T47D (cell line): ENCODE data around the gene H2BW1.
"Not testable (repeated sequence)": the region's sequence is repeated elsewhere in the genome, so short reads cannot be mapped to it uniquely, and the experiment has no call there.

ENCODE experiments used
- DNase-seq, 2 experiments: peaks; one replicate each; pipeline versions ENCODE4 v3.0.0 to v3.0.0-alpha.2; 2011 to 2012; ENCODE audit warnings: low read depth in 1 of 2, low spot score in 1 of 2
- JUND ChIP-seq: IDR thresholded peaks from 2 replicates; pipeline ENCODE4 v1.6.1; 2012; ENCODE audit warnings: low read depth
- in situ Hi-C: cut with HindIII; loops from 2 replicates; pipeline ENCODE4 v1.10.0; 2016; ENCODE audit warnings: low sequenced_read_pairs, low pct_unique_long_range_greater_than_20kb

Gene H2BW1, protein sequence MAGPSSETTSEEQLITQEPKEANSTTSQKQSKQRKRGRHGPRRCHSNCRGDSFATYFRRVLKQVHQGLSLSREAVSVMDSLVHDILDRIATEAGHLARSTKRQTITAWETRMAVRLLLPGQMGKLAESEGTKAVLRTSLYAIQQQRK

DNA sequence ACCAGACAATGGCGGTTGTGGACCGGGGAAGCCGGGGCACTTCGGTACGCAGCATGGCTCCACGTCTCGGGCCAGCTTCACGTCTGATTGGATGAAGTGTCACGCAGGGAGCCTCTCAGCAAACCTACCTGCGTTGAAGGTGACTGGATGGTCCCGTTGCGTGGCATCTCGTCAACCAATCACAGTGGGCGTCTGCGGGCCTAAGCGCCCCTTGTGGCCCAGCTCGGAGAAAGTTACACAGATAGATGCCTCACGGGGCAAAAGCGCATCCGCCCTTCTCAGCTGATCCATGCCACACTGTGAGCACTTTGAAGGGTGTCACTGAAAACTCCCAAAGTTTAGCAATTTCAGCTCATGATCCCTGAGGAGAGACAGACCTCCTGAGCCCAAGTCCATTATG, at the start of gene H2BW1:
H2BW1 (minus strand) TSS at position 103 of the 400 bp plus-strand sequence. CDS start 132 bp downstream, outside the sequence.
- no peak for DNase-seq

DNA sequence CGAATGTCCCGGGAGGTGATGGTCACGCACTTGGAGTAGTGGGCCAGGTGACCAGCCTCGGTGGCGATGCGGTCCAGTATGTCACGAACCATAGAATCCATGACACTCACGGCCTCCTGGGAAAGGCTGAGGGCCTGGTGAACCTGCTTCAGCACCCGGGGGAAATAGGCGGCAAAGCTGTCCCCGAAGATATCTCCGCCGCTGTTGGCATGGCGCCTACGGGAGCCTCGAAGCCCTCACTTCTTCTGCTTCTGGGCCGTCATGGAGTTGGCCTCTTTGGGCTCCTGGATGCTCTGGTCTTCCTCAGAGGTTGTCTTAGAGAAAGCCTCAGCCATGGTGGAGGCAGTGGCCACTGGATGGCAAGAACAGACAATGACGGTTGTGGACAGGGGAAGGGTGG, 49.1 kb upstream of the H2BW1 start:
- in situ Hi-C loops, DNase-seq: not testable (repeated sequence)

More for the DNA sequence above, at the start of gene H2BW1:
- TF ChIP-seq JUND: no peak
- in situ Hi-C loops: no loop called here

DNA sequence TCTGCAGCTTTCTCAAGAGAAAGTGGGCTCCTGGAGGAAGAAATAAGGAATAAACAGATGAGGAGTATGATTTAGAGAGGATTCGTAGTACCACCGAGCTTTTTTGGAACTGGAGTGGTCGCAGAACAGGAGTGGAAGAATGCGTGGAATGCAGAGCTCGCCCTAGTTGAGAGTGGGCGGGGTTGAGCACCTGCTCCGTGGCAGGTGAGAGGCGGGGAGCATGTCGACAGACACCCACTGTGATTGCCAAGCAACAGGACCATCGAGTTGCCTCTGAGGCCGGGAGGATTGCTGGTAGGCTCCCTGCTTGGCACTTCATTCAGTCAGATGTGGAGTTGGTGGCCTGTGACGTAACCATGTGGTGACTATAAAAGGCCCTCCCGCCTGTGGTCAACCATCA, 41.4 kb upstream of the H2BW1 start:
- in situ Hi-C loops, DNase-seq: not testable (repeated sequence)

DNA sequence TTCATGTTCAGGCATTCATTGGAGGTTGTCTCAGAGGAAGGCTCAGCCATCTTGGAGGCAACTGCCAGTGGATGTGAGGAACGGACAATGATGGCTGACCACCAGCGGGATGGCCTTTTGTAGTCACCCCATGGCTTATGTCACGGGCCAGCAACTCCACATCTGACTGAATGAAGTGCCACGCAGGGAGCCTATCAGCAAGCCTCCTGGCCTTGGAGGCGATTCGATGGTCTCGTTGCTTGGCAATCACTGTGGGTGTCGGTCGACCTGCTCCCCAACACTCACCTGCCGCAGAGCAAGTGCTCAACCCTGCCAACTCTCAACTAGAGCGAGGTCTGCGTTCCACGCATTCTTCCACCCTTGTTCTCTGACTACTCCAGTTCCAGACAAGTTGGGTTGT, 33.7 kb upstream of the H2BW1 start:
- TF ChIP-seq JUND: no peak
- in situ Hi-C loops: no loop called here
- DNase-seq: no peak

DNA sequence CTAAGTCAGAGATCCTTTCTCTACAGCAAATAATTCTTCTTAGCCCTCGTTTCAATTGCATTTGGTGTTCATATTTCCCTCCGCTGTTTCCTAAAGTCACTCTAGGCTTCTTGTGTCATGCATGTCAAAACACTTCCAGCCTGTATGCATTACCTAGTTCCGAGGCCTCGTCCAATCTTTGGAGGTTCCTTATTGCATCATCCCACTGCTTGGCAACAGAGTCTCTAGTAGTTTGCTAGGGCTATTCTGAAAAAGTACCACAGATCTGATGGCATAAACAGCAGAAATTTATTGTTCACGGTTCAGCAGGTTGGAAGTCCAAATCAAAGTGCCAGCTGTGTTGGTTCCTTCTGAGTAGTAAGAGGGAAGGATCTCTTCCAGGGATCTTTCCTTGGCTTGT, 32.1 kb upstream of the H2BW1 start:
- in situ Hi-C loops: no loop called here
- no peak for TF ChIP-seq JUND
- DNase-seq: no peak

DNA sequence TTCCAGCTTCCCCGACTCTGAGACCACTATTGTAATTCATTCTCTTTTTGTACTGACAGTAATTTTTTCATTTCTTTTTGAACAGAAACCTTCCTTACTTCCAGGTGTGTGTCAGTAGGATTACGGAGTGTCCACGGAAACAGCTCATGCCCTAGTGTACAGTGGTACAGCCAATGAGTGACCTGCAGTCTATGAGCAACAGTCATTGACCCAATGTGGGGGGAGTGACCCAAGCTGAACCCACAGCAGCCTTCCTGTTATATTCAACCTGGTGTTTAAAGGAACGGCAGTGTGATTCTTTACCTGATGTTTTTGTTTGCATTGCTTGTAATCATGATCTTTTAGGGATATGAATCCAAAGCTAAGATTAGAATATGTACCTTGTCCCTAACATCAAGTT, 27.5 kb upstream of the H2BW1 start:
- in situ Hi-C loops: no loop called here
- no peak for TF ChIP-seq JUND
- DNase-seq: no peak

DNA sequence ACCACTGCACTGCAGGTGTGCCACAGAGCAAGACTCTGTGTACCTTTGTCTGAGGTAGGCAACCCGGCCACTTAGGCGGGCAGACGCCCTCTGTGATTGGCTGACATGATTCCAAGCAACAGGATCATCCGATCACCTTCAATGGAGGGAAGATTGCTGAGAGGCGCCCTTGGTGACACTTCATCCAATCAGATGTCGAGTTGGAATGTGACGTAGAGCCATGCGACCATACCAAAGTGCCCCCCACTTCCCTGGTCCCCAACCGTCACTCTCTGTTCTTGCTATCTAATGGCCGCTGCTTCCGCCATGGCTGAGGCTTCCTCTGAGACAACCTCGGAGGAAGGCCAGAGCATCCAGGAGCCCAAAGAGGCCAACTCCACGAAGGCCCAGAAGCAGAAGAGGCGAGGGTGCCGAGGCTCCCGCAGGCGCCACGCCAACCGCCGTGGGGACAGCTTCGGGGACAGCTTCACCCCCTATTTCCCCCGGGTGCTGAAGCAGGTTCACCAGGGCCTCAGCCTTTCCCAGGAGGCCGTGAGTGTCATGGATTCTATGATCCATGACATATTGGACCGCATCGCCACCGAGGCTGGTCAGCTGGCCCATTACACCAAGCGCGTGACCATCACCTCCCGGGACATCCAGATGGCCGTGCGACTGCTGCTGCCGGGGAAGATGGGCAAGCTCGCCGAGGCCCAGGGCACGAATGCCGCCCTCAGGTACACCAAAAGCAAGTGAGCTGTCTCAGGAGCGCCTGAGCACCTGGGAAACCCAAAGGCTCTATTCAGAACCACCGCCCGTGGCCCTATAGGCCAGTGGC, 26.4 kb upstream of the H2BW1 start, which contains the start of gene H2BW2:
H2BW2 (plus strand) TSS at position 268 of the 817 bp plus-strand sequence; CDS start at position 307, 39 bp downstream.
- no peak for DNase-seq
- no peak for TF ChIP-seq JUND
- in situ Hi-C loops: no loop called here

DNA sequence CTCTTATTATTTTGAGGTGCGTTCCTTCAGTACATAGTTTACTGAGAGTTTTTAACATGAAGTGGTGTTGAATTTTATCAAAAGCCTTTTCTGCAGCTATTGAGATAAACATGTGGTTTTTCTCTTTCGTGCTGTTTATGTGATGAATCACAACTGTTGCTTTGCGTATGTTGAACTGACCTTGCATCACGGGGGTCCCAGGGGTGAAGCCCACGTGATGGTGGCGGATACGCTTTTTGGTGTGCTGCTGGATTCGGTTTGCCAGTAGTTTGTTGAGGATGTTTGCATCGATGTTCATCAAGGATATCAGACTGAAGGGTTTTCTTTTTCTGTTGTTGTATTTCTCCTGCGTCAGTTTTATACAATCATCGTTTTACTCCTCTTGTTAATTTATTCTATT, 4.6 kb upstream of the H2BW1 start:
- TF ChIP-seq JUND: no peak
- in situ Hi-C loops: no loop called here
- no peak for DNase-seq

DNA sequence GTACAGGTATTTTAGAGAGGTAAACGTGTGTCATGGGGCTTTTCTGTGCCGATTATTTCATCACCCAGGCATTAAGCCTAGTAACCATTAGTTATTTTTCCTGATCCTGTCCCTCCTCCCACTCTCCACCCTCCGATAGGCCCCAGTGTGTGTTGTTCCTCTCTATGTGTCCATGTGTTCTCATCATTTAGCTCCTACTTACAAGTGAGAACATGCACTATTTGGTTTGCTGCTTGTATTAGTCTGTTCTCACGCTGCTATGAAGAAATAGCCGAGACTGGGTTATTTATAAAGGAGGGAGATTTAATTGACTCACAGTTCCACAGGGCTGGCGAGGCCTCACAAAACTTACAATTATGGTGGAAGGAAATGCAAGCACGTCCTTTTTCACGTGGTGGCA, 2.1 kb upstream of the H2BW1 start:
- in situ Hi-C loops: not testable (repeated sequence)

DNA sequence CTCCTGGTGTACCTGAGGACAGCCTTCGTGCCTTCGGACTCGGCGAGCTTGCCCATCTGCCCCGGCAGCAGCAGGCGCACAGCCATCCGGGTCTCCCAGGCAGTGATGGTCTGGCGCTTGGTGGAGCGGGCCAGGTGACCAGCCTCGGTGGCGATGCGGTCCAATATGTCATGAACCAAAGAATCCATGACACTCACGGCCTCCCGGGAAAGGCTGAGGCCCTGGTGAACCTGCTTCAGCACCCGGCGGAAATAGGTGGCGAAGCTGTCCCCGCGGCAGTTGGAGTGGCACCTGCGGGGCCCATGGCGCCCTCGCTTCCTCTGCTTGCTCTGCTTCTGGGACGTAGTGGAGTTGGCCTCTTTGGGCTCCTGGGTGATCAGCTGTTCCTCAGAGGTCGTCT, 350 bp downstream of the H2BW1 start:
- in situ Hi-C loops: no loop called here
- DNase-seq: no peak
- TF ChIP-seq JUND: no peak

More for the DNA sequence above, 2.1 kb upstream of the H2BW1 start:
- not testable (repeated sequence) for DNase-seq

DNA sequence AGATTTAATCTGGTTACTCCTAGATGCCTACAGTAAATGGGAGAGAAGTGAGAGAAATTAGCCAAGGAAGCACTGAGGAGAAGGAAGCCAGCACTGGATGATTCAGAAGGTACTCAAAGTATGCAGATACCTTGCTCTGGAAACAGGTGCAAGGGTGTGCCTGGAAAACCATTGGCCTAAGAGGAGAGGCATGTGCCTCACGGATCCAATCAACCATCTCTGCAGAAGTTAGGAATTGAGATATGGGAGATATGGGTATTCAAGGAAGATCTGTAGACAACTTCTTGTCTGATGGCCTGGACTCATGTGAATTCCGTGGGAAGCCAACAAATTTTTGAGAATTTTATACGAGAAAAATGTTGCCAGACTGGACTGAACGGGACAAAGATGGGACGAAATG, 4.7 kb downstream of the H2BW1 start:
- TF ChIP-seq JUND: no peak
- in situ Hi-C loops: no loop called here
- DNase-seq: no peak

DNA sequence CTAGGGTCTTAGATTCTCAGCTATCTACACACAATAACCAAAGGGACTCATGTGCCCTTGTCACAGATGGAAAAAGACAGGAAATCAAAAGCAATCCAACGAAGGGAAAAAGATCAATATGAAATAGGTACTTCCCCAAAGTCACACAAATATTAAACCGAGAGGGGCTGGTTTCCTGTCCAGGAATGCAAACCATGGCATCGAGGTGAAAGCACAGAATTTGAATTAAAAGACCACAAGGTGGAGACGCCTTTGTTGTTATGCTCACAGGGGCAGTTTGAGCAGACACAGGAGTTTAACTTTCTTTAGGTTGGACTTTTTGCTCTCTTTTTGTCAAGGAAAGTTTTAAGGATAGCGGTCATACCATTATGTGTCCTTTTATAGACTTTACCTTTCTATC, 14.3 kb downstream of the H2BW1 start:
- TF ChIP-seq JUND: no peak
- DNase-seq: no peak
- in situ Hi-C loops: no loop called here

DNA sequence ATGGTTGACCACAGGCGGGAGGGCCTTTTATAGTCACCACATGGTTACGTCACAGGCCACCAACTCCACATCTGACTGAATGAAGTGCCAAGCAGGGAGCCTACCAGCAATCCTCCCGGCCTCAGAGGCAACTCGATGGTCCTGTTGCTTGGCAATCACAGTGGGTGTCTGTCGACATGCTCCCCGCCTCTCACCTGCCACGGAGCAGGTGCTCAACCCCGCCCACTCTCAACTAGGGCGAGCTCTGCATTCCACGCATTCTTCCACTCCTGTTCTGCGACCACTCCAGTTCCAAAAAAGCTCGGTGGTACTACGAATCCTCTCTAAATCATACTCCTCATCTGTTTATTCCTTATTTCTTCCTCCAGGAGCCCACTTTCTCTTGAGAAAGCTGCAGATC, 30.0 kb downstream of the H2BW1 start:
- DNase-seq, in situ Hi-C loops: not testable (repeated sequence)

DNA sequence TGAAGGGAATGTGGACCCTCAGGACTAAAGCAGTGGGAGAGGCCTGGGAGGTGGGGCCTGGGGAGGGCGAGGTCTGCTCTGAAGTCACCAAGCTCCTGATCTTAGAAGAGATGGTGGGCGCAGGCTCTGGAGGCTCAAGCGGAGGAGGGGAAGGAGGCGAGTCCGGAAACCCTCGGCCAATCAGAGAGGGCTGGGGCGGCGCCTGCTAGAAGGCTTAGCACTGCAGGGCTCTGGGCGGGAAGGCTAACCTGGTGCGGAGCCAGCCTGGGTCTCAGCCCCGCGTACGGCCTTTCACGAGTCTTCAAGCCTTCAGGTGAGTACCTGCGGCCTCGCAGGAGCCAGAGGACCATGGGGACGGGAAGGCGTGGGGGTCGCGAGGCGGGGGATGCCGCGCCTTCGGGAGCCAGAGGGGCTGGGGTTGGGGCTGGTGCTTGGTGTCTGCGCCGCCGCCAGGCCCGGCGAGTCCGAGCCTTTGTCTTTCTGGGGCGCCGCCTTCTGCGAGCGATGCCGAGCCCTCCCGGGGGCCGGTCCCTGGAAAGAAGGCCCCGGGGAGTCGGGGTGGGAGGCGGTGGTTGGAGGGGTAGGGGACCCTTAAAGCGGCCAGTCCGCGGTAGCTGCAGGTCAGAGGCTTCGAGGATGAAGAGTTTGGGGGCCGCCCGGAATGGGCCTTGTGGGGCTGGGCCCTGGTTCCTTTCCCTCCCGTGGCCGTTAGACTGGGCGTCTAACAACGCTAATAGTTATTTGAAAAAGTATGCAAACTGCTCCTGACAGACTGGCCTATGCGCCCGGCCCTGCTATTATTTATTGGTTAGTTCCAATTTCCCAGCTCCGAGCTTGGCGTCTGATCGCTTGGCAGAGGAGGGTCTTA, 50.9 kb downstream of the H2BW1 start, which contains the start of gene TMSB15B:
TMSB15B (plus strand) TSS at position 217 of the 868 bp plus-strand sequence.
- DNase-seq, in situ Hi-C loops: not testable (repeated sequence)
